NK-92 treated with Interleukin-12 subunit alpha and Interleukin-12 subunit beta, amount 100 ng/mL, for 24 hours (cell line): ENCODE results near the gene NPTN.
"Not testable (repeated sequence)": the region's sequence is repeated elsewhere in the genome, so short reads cannot be mapped to it uniquely, and the experiment has no call there.

Experiments used
- DNase-seq: peaks from one replicate; lab custom pipeline; 2025; lab: John Stamatoyannopoulos, UW

The NPTN gene

DNA sequence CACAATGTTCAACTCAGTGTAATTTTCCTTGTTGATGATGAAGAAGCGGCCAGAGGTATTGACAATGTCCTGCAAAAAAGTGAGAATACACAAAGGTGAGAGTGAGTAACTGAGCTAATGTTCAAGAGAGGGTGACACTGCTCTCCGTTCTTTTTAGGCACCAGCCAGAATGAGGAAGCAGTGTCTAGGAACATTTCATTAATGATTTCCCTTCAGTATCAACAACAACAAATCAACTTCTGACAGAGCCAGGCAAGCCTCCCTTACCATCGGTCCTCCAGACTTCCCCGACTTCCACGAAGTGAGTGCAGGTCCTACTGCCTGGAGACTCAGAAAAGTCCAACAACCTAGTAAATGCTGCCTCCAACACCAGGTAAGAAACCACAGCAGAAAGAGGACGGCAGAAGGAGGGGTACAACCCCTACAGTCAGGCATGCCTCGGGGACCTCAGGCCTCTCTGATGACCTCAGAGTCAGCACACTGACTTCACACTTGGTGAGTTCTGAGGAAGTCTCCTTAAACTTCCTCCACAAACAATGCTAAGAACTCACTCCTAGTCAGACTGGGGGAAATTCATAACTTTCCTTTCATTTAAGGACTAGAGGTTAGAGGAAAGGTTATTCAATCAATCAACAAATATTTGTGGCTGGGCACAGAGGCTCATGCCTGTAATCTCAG is 62.7 kb downstream of the NPTN start:
- DNase-seq: peak; percentile 15

DNA sequence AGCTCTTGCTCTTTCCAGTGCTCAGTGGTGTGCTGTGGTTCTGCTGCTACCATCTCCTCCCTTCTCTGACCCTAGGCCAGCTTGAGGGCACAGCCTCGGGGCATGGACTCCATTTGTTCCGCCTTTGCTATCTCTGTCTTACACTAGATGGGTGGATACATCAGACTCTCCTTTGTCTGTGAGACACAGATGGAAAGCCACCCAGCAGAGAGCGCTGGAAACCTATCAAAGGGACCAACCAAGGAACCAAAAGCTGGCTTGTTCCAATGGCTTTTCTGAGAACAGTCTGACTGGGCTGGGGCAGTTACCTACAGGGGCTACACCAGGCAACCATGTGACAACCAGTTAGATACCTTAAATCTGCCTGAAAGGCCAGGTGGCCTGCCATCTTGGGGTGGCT is 63.8 kb downstream of the NPTN start:
- no peak for DNase-seq

DNA sequence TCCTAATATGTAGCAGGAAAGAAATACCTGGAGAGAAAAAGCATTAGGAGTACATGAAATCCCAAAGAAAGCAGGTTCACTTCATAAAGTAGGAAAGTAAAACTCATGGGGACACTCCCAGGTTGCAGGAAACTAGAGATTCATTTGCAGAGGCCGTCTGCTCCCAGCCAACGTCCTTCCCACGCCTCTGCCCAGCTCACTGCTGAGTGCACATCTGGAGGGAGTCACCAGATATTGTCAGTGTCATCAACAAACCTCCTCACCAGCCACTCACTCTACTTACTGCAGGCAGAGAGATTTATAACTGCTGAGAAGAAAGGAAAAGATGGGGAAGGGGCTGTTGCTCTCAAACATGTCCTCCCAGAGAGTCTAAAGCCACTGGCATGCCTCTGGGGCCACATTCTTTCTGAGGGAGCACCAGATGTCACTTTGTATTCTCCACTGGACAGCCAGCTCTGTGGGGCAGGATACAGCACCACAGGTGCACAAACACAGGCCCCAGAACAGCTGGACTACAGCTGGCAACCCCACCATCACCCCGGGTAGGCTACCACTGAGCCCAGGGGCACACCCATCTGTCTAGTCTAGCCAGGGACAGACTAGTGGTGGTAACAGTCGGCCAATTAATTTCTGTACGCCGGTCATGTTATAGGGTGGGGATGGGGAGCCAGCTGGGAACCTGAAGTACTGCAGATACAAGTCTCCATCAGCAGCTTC is 64.5 kb downstream of the NPTN start:
- no peak for DNase-seq

DNA sequence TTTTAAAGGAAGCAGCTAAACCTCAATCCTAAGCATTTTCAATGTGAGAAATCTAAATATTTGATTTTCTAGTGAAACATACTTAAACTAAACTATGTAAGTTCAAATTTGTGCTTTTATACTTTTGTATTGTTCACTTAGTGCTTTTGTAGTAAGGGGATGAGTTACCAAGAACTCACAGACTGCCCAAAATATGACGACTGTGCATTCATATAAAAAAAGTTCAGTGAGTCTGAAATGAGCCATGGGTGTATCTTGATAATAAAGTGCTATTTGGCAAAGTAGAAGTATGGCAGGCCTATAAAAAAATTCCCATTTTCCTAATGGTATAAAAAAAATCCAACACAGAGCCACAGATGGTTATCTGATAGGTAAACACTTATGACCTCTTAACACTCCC is 66.2 kb downstream of the NPTN start:
- no peak for DNase-seq

DNA sequence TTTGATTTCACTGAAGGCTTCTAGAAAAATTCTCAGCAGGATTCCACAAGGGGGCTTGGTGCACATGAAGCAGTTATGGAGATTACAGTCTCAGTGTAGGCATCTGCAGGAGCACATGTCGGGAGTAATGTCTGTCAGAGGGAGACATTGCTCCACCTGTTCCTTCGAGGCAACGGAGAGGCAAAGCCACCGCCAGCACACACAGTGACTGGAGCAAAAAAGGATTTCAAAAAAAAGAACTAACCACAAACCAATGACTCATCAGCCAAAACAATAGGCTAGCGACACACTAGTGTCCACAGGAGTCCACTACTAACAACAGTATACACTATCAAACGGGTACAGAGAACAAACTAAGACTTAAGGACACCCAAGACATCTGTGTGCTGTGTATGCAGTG is 68.9 kb downstream of the NPTN start:
- no peak for DNase-seq

DNA sequence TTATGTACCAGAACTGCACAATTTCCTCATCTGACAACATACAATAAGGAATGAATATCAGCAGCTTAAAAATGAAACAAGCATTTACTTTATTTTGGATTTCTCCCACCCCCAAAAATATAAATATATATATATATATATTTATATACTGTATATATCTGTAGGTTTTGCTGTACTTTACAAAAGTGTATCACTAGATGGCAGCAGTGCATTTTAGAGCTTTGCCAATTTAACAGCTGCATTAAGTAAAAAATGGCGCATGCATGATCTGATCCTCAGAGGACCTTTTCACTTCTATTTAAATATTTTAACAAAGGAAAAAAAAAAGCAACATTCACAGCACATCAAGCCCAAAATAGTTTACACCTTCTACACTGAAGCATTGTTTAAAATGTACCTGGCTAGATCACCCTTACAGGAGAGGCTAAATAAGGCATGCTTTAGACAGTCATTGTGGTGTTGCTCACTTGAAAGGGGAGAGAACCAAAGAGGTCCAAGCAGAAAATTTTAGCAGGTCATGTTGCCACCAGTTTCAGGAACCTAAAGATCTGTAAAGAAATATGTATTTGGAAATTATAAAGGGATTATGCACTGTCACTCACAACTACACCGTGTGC is 72.6 kb downstream of the NPTN start:
- no peak for DNase-seq

DNA sequence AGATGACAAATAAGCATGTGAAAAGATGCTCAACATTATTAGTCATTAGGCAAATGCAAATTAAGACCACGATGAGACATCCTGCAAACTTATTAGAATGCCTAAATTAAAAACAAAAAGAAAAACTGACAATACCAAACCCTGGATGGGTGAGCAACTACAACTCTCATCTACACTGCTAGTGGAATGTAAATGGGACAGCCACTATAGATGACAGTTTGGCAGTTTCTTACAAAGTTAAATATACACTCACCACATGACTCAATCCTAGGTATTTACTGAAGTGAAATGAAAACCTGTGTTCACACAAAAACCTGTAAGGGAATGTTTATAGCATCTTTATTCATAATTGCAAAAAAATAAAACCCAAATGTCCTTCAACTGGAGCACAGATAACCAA is 74.7 kb downstream of the NPTN start:
- no peak for DNase-seq

DNA sequence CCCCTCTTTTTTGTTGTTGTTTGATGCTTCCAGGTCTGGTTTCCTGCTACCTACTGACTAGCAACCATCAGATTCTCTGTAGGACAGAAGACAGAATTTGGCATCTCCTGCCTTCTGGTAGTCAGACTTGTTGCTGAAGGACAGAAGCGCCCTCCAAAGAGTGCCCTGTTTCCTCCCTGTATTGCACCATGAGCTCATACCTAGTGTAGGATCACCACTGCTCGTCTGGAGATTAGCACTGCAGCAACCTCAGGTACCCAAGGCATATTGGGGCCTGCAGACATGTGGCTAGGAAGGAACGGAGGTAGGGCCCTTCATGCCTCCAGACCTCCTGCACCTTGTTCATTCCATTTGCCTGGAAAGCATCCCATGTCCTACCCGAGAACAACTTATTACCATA is 78.1 kb downstream of the NPTN start:
- no peak for DNase-seq

DNA sequence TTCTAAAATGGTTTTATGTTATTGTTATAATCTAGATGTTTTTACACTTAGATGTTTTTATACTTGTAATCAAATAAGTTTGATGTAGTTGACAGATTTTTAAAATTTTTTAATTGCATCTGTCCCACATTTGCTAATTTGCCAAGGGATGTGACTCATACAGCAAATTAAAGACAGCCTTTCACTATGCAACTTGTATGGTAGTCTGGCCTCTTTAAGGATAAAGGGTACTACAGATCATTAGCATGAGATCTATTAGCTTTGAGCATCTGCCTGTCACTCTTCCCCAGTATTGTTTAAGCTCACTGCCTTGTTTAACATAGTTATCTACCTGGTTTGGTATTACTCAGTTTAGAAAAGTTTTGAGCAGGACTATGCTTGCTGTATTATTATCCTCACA is 83.0 kb downstream of the NPTN start:
- DNase-seq: no peak

DNA sequence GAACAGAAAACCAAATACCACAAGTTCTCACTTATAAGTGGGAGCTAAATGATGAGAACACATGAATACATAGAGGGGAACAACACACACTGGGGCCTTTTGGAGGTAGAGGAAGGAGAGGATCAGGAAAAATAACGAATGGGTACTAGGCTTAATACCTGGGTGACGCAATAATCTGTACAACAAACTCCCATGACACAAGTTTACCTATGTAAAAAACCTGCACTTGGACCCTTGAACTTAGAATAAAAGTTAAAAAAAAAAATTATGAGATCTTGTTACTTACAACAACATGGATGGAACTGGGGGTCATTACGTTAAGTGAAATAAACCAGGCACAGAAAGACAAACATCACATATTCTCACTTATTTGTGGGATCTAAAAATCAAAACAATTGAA is 84.3 kb downstream of the NPTN start:
- DNase-seq: not testable (repeated sequence)

DNA sequence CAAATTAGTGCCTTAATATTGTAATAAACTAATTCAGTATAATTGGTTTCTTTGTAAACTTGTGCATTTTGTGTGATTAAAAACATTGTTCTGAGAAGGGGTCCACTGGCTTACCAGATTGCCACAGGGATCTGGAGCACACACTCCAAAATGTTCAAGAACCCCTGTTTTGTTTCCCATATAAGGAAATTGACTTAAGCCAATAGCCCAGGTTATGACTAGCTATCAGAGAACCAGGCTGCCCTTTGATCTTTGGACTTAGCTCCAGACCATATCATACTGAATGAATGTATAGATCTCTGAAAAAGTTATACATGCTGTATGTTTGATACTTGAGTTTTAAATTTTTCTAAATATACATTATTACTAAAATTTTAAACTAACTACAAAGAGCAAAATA is 91.7 kb downstream of the NPTN start:
- DNase-seq: no peak

DNA sequence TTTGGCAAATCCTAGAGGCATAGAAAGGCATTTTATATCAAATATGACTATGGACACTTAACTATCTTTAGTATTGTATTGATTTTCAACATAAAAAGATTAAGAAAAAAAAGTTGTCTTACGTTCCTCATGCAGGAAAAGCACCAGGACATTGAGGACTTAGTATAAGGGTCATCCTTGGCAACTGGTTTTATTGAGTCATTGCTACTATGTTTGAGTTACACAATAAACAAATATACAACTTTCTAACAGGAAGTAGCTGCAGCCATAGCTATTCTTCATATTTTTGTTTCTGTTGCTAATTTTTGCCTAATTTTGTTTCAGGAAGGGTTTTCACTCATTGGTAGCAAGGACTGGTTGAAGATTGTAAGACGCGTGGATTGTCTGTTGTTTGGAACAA is 93.0 kb downstream of the NPTN start:
- DNase-seq: no peak

DNA sequence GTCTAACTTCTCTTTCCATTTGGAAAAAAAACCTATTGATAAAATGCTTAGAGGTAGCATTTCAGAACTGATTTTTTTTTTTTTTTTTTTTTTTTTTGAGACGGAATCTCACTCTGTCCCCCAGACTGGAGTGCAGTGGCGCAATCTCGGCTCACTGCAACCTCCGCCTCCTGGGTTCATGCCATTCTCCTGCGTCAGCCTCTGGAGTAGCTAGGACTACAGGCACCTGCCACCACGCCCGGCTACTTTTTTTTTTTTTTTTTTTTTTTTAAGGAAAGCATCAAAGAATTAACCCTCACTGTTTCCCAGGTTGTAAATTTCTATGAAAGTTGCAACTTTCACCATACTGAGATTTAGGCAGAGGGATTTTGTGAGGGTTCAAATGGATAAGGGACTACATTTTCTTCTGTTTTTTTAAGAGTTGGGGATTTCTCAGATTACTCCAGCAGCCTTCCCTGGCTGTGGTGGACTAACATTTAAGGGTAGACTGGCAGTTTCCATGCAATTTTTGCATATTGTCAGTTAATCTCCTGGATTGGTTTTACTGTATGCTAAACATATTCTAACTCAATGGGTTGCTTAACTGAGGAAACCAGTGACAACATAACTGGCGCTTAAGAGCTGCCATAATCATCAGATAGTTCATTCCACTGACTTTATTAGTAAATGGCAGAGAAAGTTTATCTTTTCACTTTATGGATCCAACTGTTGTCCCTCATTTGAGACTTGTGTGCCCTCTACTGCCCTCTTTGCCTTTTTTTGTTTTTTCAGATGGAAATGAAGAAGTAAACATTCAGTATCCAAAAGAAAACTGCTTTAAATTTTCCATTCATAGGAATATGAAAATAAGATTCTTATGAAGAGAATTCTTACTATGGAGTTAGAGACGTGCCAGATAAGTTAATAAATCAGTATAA is 93.7 kb downstream of the NPTN start:
- no peak for DNase-seq

DNA sequence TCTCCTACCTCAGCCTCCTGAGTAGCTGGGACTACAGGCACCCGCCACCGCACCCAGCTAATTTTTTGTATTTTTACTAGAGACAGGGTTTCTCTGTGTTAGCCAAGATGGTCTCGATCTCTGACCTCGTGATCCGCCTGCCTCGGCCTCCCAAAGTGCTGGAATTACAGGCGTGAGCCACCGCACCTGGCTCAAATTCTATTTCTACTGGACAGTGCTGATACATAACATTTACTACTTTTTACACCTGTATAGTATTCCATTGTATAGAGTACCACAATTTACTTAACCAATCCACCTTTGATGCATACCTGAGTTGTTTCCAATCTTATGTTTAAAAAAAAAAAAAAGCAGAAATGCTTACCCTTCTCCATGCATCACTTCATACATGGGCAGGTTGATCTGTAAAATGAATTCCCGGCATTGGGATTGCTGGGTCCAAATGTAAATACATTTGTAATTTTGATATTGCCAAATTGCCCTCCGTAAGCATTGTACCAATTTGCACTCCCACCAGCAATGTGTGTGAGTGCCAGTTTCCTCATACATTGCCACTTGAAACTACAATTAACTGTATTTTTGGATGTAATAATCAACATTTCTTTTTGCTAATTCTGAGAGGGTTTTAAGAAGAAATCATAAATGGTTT is 94.5 kb downstream of the NPTN start:
- DNase-seq: no peak

DNA sequence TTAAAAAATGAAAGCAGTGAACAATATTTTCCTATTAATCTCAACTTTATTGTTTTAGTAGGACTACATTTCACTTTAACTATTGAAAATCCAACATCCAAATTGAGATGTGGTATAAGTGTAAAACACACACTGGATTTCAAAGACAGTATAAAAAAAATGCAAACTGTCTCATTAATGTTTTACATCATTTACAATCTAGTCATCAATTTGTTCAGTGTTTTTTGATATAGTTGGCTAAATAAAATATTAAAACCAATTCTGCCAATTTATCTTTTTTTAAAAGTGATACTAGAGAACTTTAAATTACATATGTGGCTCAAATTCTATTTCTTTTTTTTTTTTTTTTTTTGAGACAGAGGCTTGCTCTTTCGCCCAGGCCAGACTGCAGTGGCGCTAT is 95.1 kb downstream of the NPTN start:
- DNase-seq: no peak

DNA sequence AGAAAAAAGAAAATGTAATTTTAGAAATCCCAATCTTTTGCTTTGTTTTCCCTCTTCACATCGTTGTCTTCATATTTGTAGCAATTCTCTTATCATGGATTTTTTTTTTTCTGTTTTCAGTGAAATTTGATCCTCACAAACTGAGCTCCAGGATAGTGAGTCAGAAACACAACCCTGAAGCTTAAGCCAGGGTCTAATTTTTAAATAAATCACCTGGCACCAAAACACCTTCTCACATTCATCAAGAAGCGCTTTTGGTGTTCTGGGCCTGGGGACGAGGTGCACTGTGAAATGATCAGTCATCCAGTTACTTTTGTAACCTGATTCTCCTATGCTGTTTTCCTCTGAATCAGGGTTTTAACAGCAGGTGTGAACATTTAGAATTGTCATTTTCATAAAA is 102.5 kb downstream of the NPTN start:
- DNase-seq: no peak

DNA sequence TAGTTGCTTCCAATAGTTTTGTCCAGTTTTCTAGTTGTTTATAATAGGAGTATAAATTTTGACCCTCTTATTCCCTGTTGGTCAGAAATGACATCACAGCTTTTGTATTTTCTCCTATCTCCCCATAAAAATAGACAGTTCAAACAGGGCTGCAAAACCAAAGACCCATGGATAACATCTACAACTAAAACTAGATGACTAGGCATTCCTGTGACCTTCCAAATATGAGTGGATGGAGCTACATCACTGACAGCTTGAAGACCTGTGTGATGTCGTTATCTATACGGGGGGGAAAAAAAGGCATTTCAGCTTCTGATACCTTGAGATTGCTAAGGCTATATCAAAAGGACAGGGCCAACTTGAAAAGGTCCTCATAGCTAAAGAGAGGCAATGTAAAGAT is 105.6 kb downstream of the NPTN start:
- no peak for DNase-seq

DNA sequence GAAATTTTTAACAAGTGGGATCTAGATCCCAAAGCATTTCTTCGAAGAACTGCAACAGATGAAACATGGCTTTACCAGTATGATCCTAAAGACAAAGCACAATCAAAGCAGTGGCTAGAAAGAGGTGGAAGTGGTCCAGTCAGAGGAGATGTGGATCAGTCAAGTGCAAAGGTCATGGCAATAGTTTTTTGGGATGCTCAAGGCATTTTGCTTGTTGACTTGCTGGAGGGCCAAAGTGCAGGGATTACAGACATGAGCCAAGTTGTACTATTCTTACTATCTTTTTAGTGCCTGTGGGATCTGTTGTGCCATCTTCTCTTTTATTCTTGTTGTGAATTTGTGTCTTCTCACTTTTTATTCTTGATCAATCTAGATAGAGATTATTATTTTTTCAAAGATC is 108.3 kb downstream of the NPTN start:
- DNase-seq: no peak

DNA sequence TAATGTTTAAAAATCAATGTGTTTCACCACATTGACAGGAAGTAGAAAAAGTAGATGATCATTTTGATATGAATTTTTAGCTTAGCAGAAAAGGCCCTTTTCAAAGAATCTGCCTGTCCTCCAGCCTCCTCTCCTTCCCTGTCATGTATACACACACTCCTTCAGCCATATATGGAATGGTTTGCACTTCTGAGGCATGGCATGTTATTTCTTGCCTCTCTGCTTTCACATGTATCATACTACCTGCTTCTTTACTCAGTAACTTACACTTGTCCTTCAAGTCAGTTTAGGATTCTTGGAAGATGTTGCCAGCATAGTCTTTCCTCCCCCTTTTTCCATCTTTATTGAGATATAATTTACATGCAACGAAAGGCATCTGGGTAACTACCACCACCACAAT is 111.2 kb downstream of the NPTN start:
- no peak for DNase-seq

DNA sequence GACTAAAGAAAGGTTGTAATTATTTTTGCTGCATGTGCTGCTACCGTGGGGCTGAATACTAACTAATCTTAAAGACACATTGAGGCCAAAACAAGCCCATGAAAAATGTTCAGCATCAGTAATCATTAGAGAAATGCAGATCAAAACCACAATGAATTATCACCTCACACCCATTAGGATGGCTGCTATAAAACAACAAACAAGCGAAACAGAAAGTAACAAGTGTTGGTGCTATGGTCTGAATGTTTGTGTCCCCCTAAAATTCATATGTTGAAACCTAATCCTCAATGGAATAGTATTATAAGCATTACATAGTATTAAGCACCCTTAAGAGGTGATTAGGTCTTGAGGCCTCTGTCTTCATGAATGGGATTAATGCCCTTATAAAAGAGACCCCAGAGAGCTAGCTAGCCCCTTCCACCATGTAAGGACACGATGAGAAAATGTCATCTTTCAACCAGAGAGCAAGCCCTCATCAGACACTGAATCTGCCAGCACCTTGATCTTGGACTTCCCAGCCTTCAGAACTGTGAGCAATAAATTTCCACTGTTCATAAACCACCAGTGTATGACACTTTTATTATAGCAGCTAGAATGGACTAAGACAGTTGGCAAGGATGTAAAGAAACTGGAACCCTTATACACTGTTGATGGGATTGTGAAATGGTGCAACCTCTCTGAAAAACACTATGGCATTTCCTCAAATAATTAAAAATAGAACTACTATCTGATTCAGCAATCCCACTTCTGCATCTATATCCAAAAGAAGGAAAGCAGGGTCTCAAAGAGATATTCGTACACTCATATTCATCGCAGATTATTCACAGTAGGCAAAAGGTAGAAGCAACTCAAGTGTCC is 114.1 kb downstream of the NPTN start:
- DNase-seq: no peak
